HG02623 (cell line): ENCODE measurements around the gene IL11RA.

Source experiments
- ATAC-seq: cut with Tn5 transposase; IDR thresholded peaks from one replicate; pipeline ENCODE4 v1.9.1; 2021; ENCODE audit warnings: moderate library complexity; ENCODE audit not compliant: unreplicated experiment

The IL11RA gene

GRCh38 chr9:34651876-34652601, at the start of gene IL11RA:
TSS of gene IL11RA (plus strand) at chr9:34652185. CDS start at chr9:34655218, 3,033 bp downstream.
- no peak for ATAC-seq

- no peak for ATAC-seq
These were observed 48.3 kb upstream of the IL11RA start for GRCh38 chr9:34603610-34604231.

DNA sequence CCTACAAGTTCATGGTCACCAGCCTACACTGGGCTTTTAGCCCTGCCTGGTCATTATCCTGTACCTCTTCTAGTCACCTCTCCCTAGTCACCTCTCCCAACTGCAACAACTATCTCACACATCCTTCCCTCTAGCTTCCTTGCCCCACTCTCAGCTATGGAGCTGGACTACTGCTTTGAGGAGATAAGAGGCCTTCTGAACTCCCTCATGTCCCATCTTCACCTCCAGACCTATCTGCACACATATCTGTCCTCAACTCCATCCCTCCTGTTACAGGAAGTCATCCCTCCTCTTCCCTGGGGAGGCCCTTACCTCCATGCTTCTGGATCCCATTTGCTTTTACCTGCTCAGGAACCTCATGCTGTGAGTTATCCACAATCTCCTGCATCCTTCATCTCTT, 45.8 kb upstream of the IL11RA start:
- ATAC-seq, result no peak

GRCh38 chr9:34606905-34607304, 45.1 kb upstream of the IL11RA start:
- no peak for ATAC-seq

DNA sequence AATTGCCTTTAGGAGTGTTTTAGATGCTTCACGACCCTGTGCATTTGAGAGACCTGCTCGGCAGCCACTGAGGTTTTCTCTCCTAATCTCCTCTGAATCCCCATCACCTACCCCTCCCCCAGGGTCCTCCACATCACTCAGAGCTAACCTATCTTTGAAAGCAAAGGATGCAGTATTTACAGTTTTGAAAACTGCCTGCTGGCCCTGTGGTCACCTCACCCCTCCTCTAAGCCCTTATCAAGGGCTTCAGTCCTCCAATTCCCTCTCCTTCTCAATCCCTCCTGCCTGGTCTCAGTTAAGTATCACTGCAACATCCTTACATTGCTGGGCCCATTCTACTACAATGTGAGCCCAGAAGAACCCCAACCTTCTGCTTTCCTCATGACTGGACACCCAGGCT, 44.7 kb upstream of the IL11RA start:
- no peak for ATAC-seq

DNA sequence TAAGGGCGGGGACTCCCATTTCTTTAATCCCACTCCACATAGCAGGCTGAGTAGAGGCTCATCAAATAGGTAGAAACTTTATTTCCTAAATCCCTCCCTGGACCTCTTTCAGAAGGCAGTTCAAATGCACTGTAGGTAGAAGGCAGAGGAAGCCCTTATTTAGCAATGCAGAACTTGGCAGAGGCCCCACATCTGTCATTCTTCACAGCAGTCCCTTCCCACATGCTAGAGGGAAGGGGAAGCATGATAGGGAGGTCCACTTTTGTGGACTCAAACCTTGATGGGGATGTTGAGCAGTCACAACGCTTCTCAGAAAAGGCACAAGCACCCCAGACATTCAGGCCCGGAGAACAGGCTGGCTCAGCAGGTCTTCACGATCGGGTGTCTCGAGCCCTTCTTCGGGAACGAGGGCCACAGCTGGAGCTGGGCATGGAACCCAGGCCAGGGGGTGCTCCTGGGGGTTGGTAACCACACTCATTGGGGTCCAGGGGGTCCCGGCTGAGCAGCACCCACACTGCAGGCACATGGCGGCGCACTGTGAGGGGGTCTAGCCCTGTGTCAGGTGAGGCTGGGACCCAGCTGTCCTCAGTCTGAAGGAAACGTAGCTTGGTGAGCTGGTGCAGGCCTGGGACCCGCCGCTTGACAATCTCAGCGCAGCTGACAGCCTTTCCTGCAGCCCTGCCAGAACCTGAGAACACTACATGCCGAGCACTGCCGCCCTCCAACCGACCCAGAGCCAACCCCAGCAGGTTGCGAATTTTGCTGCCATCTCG, 41.4 kb upstream of the IL11RA start:
- no peak for ATAC-seq

- ATAC-seq, result no peak
These were observed 40.7 kb upstream of the IL11RA start for GRCh38 chr9:34611251-34611810.

- peak; percentile 80 for ATAC-seq
These were observed 39.9 kb upstream of the IL11RA start, which contains the start of gene RPP25L for GRCh38 chr9:34611811-34612787. TSS of gene RPP25L (minus strand) at chr9:34612097. CDS start at chr9:34611296, 801 bp downstream.

- ATAC-seq, result peak; percentile 38
These were observed 39.1 kb upstream of the IL11RA start for GRCh38 chr9:34612788-34613390.

DNA sequence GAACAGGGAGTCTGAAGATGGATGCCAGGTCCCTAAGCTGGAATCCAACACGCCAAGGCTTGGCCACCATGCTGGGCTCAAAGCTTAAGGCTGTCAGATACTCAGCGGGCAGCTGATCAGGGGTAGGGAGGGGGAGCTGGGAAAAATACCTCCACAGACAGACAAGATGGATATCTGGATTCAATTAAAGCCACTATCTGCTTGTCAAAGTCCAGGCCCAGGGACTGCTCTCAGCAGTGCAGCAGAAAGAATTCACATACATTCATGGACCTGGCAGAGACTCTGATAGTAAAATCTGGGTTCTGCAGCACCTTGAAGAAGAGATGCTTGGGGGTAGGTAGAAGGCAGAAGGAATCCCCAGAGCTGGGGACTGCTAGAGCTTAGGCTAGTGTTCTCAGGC, 36.9 kb upstream of the IL11RA start:
- no peak for ATAC-seq

DNA sequence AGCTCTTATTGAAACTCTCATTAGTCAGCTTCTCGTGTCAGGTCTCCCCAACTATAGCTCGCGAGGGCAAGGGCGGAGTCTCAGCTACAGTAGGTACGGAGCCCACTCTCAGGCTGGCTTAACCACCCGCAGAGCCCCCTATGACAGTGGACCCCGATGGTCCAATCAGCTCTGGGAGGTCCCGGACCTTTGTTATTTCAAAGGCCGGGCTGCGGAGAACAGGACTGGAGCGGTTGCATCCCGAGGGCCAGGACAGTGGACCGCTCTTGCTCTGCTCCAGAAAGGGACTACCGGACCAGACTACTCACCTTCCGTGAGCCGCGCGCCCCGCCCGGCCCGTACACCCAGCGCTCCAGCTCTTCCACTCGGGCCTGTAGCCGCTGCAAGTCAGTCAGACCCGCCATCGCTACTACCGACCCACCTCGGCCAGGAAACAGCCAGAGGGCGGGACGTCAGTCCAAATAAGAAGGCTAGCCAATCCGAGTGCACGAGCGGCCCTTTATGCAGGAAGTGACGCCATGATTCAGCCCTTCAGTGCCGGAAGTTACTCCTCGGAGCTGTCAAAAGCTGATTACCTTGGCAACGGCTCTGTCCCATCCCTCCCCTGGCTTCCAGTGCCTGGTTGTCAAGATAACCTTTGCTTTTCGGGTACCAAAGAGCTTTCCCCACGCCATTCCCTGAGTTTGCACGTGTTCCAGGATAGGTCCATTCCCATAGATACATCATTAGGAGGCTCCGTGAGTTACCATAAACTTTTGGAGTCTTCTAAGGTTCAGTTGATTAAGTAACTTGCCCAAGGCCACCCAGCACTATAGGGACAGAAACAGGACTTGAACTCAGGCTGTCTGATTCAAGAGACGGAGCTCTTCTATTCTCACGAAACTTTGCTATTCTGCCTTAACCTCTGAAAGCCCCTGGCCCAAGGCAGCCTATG, 31.7 kb upstream of the IL11RA start, which contains the start of gene DCTN3:
TSS of gene DCTN3 (minus strand) at position 435 of the 934 bp plus-strand sequence. CDS start at position 404, 31 bp downstream.
- peak; percentile 99 for ATAC-seq

DNA sequence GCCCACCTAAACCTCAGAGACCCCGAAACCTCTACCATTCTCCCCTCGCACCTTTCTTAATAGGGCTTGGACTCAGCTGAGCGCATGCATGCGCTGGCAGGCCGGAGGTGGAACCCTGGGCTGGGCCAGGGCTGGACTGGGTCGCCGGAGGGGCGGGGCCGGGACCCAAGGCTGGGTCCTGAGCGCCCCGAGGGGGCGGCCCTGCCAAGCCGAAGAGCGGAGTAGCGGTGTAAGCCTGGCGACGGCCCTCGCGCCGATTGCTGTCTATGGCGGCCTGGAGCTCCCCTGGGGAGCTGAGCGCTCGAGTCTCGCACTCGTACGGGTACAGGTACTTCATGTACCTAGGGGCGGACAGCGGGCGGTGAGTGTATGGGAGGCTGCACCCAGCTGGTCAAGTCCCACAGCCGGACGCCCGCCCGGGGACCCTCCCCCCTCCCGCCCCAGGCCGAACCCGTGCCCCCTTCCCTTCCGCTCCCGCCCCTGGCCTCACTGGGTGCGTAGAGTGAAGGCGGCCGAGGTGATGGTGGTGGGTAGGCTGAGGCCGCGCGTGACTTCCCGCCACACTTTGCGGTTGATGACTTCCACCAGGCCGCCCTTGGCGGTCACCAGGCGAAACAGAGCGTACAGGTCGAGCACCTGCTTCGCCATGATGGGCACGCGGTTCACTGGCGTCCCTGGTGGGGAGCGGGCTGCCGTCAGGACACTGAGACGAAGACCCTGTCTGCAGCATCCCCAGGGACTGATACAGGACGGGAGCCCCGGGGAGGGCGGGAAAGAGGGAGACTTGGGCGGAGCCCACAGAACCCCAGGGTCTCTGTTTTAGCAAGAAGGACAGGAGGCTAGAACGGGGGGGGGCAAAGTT, 28.4 kb upstream of the IL11RA start:
- no peak for ATAC-seq

DNA sequence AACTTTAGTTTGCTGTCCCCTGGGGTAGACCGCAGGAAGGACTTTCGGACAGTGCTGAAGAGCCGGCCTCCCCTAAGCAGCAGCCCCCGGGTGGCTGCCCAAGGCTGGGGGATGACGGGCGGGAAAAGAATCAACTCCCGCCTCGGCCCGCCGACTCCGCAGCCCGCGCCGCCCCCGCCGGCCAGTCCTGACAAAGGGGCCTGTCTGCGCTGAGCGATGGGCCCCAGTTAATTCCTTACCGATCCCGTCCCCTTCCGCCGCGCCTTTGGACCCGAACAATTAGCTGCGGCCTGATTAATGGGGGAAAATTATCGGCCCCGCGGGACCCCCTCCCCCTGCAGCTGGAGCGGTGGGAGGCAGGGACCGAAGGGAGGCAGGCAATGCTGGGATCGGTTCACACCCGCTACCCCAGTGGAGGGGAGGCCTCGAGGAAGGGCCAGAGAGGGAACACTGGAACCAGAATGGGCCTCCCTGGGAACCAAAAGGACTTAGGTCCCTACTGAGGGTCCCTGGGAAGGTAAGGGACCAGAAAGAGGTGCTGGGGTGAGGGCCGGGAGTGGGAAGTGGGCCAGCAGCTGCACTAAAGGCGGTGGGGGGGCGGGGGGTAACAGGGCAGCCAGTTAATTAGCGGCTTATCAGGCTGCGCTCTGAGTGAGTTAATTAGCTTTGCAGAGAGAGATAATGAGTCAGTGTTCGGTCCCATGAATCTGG, 27.4 kb upstream of the IL11RA start:
- no peak for ATAC-seq

DNA sequence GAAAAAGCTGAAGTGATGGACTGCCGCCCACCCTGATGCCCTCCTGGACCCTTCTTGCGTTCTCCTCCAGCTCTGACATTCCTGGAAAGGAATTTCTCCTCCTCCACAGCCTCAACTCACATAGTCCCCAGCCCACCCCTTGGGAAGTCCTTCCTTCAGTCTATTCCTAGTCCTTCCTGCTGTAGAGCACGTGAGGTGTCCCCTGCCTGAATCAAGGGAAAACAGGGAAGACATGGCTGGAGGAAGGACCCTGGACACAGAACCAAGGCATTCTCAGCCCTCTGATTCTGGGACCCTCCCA, 26.8 kb upstream of the IL11RA start:
- no peak for ATAC-seq

GRCh38 chr9:34627716-34628655, 24.0 kb upstream of the IL11RA start:
- no peak for ATAC-seq
